Tibial nerve (tissue), 4 donors: ENCODE data around the gene FCHSD2.

Experiments
- EP300 ChIP-seq, 2 donors: sonication (generic); formaldehyde crosslinking; IDR thresholded peaks; one replicate each; pipeline ENCODE4 v1.6.1; 2017; ENCODE audit warnings: antibody characterized with exemption in 2 of 2, mild to moderate bottlenecking in 1 of 2
- POLR2A ChIP-seq, 2 donors: fragments of 450-650 bp; IDR thresholded peaks; one replicate each; pipeline ENCODE4 v1.6.1; 2017; ENCODE audit warnings: antibody characterized with exemption in 2 of 2, mild to moderate bottlenecking in 2 of 2, moderate library complexity in 2 of 2
- TF ChIP-seq, protein P1 (sequence below), 5 experiments: fragments of 200-600 bp in 3 of 5; fragments of 450-650 bp in 2 of 5; sonication (generic) in 3 of 5; IDR thresholded peaks; one replicate each; pipeline ENCODE4 v1.5.1; 2016 to 2019; ENCODE audit warnings: antibody characterized with exemption in 5 of 5, mild to moderate bottlenecking in 3 of 5, moderate library complexity in 2 of 5

DNA sequence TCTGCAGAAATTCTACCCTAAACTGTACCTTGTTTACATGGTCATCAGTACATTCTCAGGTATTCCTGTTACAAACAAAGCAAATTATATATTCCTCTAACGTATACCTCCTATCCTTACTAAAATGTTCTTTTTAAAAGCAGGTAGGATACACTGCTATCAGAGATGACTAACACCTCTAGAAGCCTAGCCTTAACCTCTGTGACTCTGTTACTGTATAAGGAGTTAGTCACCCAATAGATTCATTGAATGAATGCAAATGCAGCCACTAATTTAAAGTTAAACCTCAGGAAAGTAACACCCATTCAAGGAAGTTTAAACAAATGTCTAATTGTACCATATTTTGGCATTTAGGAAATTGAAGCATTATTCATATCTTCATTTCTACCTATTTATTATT lies 82.2 kb downstream of the FCHSD2 start:
- TF ChIP-seq, protein P1, sequence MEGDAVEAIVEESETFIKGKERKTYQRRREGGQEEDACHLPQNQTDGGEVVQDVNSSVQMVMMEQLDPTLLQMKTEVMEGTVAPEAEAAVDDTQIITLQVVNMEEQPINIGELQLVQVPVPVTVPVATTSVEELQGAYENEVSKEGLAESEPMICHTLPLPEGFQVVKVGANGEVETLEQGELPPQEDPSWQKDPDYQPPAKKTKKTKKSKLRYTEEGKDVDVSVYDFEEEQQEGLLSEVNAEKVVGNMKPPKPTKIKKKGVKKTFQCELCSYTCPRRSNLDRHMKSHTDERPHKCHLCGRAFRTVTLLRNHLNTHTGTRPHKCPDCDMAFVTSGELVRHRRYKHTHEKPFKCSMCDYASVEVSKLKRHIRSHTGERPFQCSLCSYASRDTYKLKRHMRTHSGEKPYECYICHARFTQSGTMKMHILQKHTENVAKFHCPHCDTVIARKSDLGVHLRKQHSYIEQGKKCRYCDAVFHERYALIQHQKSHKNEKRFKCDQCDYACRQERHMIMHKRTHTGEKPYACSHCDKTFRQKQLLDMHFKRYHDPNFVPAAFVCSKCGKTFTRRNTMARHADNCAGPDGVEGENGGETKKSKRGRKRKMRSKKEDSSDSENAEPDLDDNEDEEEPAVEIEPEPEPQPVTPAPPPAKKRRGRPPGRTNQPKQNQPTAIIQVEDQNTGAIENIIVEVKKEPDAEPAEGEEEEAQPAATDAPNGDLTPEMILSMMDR (IDR thresholded peaks at IDR 0.05): no peak
- TF ChIP-seq POLR2A (IDR thresholded peaks at IDR 0.05) (no peak), EP300 (IDR thresholded peaks at IDR 0.05) (no peak)
